Transverse colon (tissue), 4 donors: Measurements from ENCODE around the gene MYH7B. TPM values are rescaled to one million over a fixed set of nuclear protein-coding genes. Genes with fewer than 3 reads are reported as not detected.
A peak's percentile ranks its signal among the peaks of the same experiment; 100 is the strongest.

Source experiments
- DNase-seq: peaks from one replicate; pipeline ENCODE4 v3.0.0-alpha.2; 2019
- H3K27ac ChIP-seq, 4 donors: fragments of 200-600 bp; sonication (generic); 2 replicates each; pipeline ENCODE4 v1.5.1; 2016 to 2018; ENCODE audit warnings: inconsistent platforms in 4 of 4
- H3K27me3 ChIP-seq: fragments of 200-600 bp; sonication (generic); 2 replicates; pipeline ENCODE4 v1.5.1; 2017; ENCODE audit warnings: inconsistent platforms
- H3K36me3 ChIP-seq, 4 donors: fragments of 200-600 bp; sonication (generic); 2 replicates each; pipeline ENCODE4 v1.5.1; 2017 to 2019; ENCODE audit warnings: inconsistent platforms in 4 of 4
- H3K4me1 ChIP-seq, 4 donors: fragments of 200-600 bp; sonication (generic); 2 replicates each; pipeline ENCODE4 v1.5.1; 2017 to 2020; ENCODE audit warnings: inconsistent platforms in 4 of 4
- H3K4me3 ChIP-seq, 4 donors: fragments of 200-600 bp; sonication (generic); 1 replicate in 1 of 4; 2 replicates in 3 of 4; pipeline versions ENCODE4 v1.5.1 to v1.6.1; 2017 to 2019; ENCODE audit warnings: inconsistent platforms in 4 of 4
- H3K9me3 ChIP-seq, 2 donors: fragments of 200-600 bp; sonication (generic); 2 replicates each; pipeline ENCODE4 v1.5.1; 2017 to 2019; ENCODE audit warnings: inconsistent platforms in 2 of 2
- CTCF ChIP-seq, 5 experiments: fragments of 200-600 bp in 3 of 5; fragments of 450-650 bp in 2 of 5; sonication (generic) in 3 of 5; IDR thresholded peaks; 1 replicate in 2 of 5; 2 replicates in 3 of 5; pipeline ENCODE4 v1.5.1; 2016 to 2017; ENCODE audit warnings: antibody characterized with exemption in 5 of 5, inconsistent platforms in 3 of 5, mild to moderate bottlenecking in 2 of 5, moderate library complexity in 1 of 5
- EP300 ChIP-seq: sonication (generic); formaldehyde crosslinking; IDR thresholded peaks from one replicate; pipeline ENCODE4 v1.6.1; 2017; ENCODE audit warnings: antibody characterized with exemption, low read depth
- POLR2A ChIP-seq: fragments of 450-650 bp; IDR thresholded peaks from one replicate; pipeline ENCODE4 v1.6.1; 2016; ENCODE audit warnings: antibody characterized with exemption, mild to moderate bottlenecking, moderate library complexity
- POLR2AphosphoS5 ChIP-seq, 3 donors: sonication (generic); formaldehyde crosslinking; IDR thresholded peaks; one replicate each; pipeline ENCODE4 v1.6.1; 2016; ENCODE audit warnings: antibody characterized with exemption in 3 of 3
- WGBS, 2 donors: methylation state at CpG; one replicate each; pipeline ENCODE4 v1.1.5; 2018; ENCODE audit warnings: low coverage in 1 of 2; 5-methylcytosine and 5-hydroxymethylcytosine counted together
- in situ Hi-C, 4 donors: fragments of 200-750 bp; cut with MboI; loops; one replicate each; pipeline versions ENCODE4 v1.15.0 to v1.15.1; 2017; ENCODE audit warnings: low sequenced_read_pairs in 3 of 4, low pct_ligation_motif_present in 1 of 4, low pct_unique_long_range_greater_than_20kb in 1 of 4
- intact Hi-C: fragments of 100-400 bp; cut with DNase I; formaldehyde crosslinking; loops from one replicate; pipeline ENCODE4 v1.15.1; 2023; ENCODE audit warnings: low total_unique reads
- total RNA-seq, 4 donors: library from RNA; depleted of rRNA; stranded (reverse); fragments of >200 nt; gene quantifications; one replicate each; pipeline ENCODE4 v1.1.0, GENCODE V29; 2016

MYH7B gene
- under 1 TPM; 0.20 to 0.75 (median 0.52) TPM for total RNA-seq

DNA sequence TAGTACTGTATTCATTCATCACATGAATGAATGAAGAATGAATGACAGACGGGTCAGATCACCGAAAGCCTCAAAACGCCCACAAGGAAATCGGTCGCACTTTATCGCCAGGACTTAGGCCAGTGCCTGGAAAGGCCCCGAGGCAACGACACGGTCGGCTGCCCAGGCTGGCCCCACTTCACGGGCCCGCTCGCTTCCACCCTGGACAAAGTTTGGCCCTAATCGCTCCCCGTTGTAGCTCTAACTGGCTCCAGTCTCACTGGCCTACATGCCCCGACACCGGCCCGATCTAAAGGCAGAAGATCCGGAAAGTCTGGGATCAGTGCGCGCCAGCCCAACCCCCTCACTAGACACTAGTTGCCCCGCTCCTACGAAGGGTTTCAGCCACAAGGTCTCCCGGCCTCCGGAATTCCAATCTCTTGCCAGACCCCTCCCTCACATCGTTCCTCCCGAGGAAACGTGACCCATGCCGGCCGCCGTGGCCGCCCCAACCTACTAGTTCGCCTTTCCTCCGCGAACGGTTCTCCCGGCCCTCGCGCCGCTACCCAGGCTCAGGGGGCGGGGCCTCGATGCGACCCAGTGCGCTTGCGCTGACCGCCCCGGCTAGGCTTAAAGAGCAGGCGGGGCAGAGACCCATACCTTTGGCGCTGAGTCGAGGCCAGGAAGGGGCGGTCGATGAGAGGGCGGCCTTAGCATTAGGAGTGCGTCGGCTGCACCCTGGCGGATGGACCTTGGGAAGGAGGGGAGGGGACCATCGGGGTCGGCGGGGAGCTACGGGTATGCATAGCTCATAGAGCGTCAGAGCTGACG is at the start of gene MYH7B, which contains the start of gene GSS:
Gene MYH7B, plus strand, starts transcription at position 638 of the 810 bp plus-strand sequence. CDS start 22,138 bp downstream, outside the sequence.
Gene GSS, minus strand, starts transcription at position 576 of the 810 bp plus-strand sequence. CDS start 3,954 bp downstream, outside the sequence.
- Histone ChIP-seq H3K4me3 (peak within 1 kb of the TSS; percentile 42 to 79 (median 63)), H3K36me3 (peaks cover 0 to 4% (median 0%) of the 10 kb centered on the region in 4 donors), H3K27ac (peak within 1 kb of the TSS; percentile 86 to 91 (median 90)), H3K27me3 (no peaks in the 10 kb centered on the region), H3K4me1 (peaks cover 11 to 42% (median 14%) of the 10 kb centered on the region in 4 donors), H3K9me3 (no peaks in the 10 kb centered on the region)
- 1% methylated on average over 60 of the region's 62 CpGs; no CpG with 5 or more reads in 1 of the 2 donors for WGBS, 2 donors
- peak; percentile 99 for DNase-seq
- peak; percentile 35 to 84 (median 44) for TF ChIP-seq CTCF (IDR thresholded peaks at IDR 0.05)
- peak; percentile 84 for TF ChIP-seq POLR2A
- TF ChIP-seq POLR2AphosphoS5 (IDR thresholded peaks at IDR 0.05): peak; percentile 91 to 95 (median 93)
- no peak for TF ChIP-seq EP300
- in situ Hi-C loops (loop anchor here in 3 of 4 donors (5.0 kb wide), 1 partner anchor 83 kb away; the partner anchor contains the start of gene GGT7 (in 3 of the 3)), intact Hi-C loops (loop anchor here (5.0 kb wide), 1 partner anchor 83 kb away; the partner anchor contains the start of gene GGT7)

DNA sequence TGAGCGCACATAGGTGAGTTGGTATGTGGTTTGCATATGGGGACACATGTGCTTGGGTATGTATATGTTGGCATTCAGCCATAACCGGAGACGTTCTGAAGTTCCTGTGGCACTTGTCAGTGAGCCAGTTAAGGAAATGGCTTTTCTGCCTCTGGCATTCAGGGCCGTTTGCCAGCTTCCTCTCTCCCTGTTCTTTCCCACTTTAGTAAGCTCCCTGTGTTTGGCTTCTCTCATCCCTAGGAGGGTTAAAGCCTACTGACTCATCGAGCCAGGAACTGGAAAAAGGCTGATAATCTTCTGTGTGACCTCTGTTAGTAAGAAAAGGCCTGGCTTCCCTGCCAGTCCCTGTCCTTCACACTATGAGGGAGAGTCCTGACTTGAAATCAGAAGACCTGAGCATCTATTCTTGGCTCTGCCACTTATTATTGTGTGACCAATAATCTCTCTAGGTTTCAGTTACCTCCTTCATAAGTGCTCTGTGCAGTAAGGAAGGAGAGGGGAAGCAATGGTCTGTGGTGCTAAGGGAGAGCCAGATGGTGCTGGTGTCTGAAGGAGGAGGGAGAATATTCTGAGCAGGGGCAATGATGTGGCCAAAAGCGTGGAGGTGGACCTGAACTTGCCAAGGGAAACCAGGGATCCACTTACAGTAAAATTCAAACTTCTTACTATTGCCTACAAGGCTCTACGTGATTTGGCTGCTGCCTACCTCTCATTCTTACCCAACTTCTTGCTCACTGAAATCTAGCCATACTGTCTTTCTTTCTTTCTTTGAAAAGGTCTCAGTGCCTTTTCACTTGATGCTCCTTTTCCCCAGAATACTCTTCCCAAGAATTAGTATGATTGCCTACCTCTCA is 47.8 kb upstream of the MYH7B start:
- peaks cover 7 to 47% (median 26%) of the 10 kb centered on the region in 4 donors for H3K4me1 ChIP-seq
- peaks cover 0 to 9% (median 0%) of the 10 kb centered on the region in 4 donors for H3K36me3 ChIP-seq
- 0 to 31% methylated on average over 3 to 7 of the region's 7 CpGs for WGBS, 2 donors
- TF ChIP-seq POLR2AphosphoS5 (IDR thresholded peaks at IDR 0.05) (no peak), POLR2A (no peak), EP300 (no peak), CTCF (IDR thresholded peaks at IDR 0.05) (no peak)
- peak overlapping the region; percentile 56 to 78 (median 68) for H3K27ac ChIP-seq
- in situ Hi-C loops: no loop called here
- peak; percentile 68 for DNase-seq
- no peak overlapping the region for H3K4me3 ChIP-seq
- no peaks in the 10 kb centered on the region for H3K9me3 ChIP-seq
- intact Hi-C loops: no loop called here
- no peaks in the 10 kb centered on the region for H3K27me3 ChIP-seq

- Histone ChIP-seq H3K4me1 (peaks cover 0 to 47% (median 33%) of the 10 kb centered on the region in 4 donors), H3K27me3 (no peaks in the 10 kb centered on the region), H3K36me3 (peaks cover 0 to 3% (median 0%) of the 10 kb centered on the region in 4 donors), H3K27ac (peak overlapping the region; percentile 76 to 85 (median 83)), H3K4me3 (no peak overlapping the region), H3K9me3 (no peaks in the 10 kb centered on the region)
- in situ Hi-C loops: no loop called here
- intact Hi-C loops: no loop called here
- TF ChIP-seq CTCF (IDR thresholded peaks at IDR 0.05): no peak
- TF ChIP-seq EP300: no peak
- TF ChIP-seq POLR2A: no peak
- no peak for TF ChIP-seq POLR2AphosphoS5 (IDR thresholded peaks at IDR 0.05)
- WGBS, 2 donors: 84% methylated on average over 4 of the region's 4 CpGs; no CpG with 5 or more reads in 1 of the 2 donors
- no peak for DNase-seq
Observed at GRCh38 chr20:34915131-34915530, 40.5 kb upstream of the MYH7B start.
